HL-60 (cell line): ENCODE results near the gene PCDHA6.
"Not testable (repeated sequence)": the region's sequence is repeated elsewhere in the genome, so short reads cannot be mapped to it uniquely, and the experiment has no call there.

Experiments
- DNase-seq, 2 experiments: peaks; one replicate each; pipeline ENCODE4 v3.0.0-alpha.2; 2010 to 2020; ENCODE audit warnings: low read depth in 1 of 2, low spot score in 1 of 2
- H3K27ac ChIP-seq: fragments of 250-450 bp; sonication (Bioruptor Pico); replicated peaks from 2 replicates; pipeline ENCODE4 v1.5.1; 2020; ENCODE audit warnings: mild to moderate bottlenecking, moderate library complexity
- H3K27me3 ChIP-seq: fragments of 250-450 bp; sonication (Bioruptor Pico); 2 replicates; pipeline ENCODE4 v1.5.1; 2021; ENCODE audit warnings: mild to moderate bottlenecking, moderate library complexity; ENCODE audit not compliant: insufficient read depth, poor library complexity, severe bottlenecking
- H3K4me3 ChIP-seq: replicated peaks from 2 replicates; pipeline ENCODE4 v1.5.1; 2011; ENCODE audit warnings: mild to moderate bottlenecking, control low read depth, low read length; ENCODE audit not compliant: insufficient read depth
- GABPA ChIP-seq: IDR thresholded peaks from 2 replicates; pipeline ENCODE4 v1.6.1; 2012; ENCODE audit warnings: low read depth
- SPI1 ChIP-seq: IDR thresholded peaks from 2 replicates; pipeline ENCODE4 v1.6.1; 2012; ENCODE audit warnings: low read depth, mild to moderate bottlenecking, borderline replicate concordance
- TF ChIP-seq, protein P1 (sequence below): IDR thresholded peaks from 2 replicates; pipeline ENCODE4 v1.6.1; 2012; ENCODE audit warnings: low read depth; ENCODE audit not compliant: insufficient replicate concordance
- TF ChIP-seq, protein P2 (sequence below): IDR thresholded peaks from one replicate; pipeline ENCODE4 v1.5.1; 2011; ENCODE audit warnings: low read length, control low read depth, inconsistent platforms; ENCODE audit not compliant: insufficient read depth

PCDHA6 gene

DNA sequence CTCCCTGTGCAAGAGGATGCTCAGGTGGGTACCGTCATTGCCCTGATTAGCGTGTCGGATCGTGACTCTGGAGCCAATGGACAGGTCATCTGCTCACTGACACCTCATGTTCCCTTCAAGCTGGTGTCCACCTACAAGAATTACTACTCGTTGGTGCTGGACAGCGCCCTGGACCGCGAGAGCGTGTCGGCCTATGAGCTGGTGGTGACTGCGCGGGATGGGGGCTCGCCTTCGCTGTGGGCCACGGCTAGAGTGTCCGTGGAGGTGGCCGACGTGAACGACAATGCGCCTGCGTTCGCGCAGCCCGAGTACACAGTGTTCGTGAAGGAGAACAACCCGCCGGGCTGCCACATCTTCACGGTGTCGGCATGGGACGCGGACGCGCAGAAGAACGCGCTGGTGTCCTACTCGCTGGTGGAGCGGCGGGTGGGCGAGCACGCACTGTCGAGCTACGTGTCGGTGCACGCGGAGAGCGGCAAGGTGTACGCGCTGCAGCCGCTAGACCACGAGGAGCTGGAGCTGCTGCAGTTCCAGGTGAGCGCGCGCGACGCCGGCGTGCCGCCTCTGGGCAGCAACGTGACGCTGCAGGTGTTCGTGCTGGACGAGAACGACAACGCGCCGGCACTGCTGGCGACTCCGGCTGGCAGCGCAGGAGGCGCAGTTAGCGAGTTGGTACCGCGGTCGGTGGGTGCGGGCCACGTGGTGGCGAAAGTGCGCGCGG lies 48.9 kb downstream of the PCDHA6 start:
- H3K27me3 ChIP-seq, H3K4me3 ChIP-seq, DNase-seq, H3K27ac ChIP-seq: not testable (repeated sequence)
- TF ChIP-seq, protein P1, sequence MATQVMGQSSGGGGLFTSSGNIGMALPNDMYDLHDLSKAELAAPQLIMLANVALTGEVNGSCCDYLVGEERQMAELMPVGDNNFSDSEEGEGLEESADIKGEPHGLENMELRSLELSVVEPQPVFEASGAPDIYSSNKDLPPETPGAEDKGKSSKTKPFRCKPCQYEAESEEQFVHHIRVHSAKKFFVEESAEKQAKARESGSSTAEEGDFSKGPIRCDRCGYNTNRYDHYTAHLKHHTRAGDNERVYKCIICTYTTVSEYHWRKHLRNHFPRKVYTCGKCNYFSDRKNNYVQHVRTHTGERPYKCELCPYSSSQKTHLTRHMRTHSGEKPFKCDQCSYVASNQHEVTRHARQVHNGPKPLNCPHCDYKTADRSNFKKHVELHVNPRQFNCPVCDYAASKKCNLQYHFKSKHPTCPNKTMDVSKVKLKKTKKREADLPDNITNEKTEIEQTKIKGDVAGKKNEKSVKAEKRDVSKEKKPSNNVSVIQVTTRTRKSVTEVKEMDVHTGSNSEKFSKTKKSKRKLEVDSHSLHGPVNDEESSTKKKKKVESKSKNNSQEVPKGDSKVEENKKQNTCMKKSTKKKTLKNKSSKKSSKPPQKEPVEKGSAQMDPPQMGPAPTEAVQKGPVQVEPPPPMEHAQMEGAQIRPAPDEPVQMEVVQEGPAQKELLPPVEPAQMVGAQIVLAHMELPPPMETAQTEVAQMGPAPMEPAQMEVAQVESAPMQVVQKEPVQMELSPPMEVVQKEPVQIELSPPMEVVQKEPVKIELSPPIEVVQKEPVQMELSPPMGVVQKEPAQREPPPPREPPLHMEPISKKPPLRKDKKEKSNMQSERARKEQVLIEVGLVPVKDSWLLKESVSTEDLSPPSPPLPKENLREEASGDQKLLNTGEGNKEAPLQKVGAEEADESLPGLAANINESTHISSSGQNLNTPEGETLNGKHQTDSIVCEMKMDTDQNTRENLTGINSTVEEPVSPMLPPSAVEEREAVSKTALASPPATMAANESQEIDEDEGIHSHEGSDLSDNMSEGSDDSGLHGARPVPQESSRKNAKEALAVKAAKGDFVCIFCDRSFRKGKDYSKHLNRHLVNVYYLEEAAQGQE = peak; percentile 45

DNA sequence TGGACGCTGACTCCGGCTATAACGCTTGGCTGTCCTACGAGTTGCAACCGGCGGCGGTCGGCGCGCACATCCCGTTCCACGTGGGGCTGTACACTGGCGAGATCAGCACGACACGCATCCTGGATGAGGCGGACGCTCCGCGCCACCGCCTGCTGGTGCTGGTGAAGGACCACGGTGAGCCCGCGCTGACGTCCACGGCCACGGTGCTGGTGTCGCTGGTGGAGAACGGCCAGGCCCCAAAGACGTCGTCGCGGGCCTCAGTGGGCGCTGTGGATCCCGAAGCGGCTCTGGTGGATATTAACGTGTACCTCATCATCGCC lies 49.5 kb downstream of the PCDHA6 start:
- TF ChIP-seq GABPA = no peak
- TF ChIP-seq SPI1 = no peak
- TF ChIP-seq, protein P1 = no peak
- TF ChIP-seq, protein P2, sequence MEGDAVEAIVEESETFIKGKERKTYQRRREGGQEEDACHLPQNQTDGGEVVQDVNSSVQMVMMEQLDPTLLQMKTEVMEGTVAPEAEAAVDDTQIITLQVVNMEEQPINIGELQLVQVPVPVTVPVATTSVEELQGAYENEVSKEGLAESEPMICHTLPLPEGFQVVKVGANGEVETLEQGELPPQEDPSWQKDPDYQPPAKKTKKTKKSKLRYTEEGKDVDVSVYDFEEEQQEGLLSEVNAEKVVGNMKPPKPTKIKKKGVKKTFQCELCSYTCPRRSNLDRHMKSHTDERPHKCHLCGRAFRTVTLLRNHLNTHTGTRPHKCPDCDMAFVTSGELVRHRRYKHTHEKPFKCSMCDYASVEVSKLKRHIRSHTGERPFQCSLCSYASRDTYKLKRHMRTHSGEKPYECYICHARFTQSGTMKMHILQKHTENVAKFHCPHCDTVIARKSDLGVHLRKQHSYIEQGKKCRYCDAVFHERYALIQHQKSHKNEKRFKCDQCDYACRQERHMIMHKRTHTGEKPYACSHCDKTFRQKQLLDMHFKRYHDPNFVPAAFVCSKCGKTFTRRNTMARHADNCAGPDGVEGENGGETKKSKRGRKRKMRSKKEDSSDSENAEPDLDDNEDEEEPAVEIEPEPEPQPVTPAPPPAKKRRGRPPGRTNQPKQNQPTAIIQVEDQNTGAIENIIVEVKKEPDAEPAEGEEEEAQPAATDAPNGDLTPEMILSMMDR = no peak
- no peak for DNase-seq
- Histone ChIP-seq H3K4me3 (no peak overlapping the region), H3K27me3 (no peaks in the 10 kb centered on the region), H3K27ac (no peak overlapping the region)
